HUES6 (cell line): ENCODE data around the gene CORO6.

ENCODE experiments used
- H3K27ac ChIP-seq: 2 replicates; pipeline ENCODE4 v1.7.0; 2013; ENCODE audit warnings: low read depth, mild to moderate bottlenecking, low read length, inconsistent platforms
- H3K27me3 ChIP-seq: 2 replicates; pipeline ENCODE4 v1.6.1; 2013; ENCODE audit warnings: low read length; ENCODE audit not compliant: control insufficient read depth, insufficient read depth
- H3K36me3 ChIP-seq: 2 replicates; pipeline ENCODE4 v1.6.1; 2013; ENCODE audit warnings: low read length; ENCODE audit not compliant: control insufficient read depth, insufficient read depth
- H3K4me1 ChIP-seq: 2 replicates; pipeline ENCODE4 v1.6.1; 2013; ENCODE audit warnings: low read length; ENCODE audit not compliant: control insufficient read depth, insufficient read depth
- H3K4me3 ChIP-seq: 2 replicates; pipeline ENCODE4 v1.5.1; 2013; ENCODE audit warnings: low read depth, low read length
- H3K9ac ChIP-seq: one replicate; pipeline ENCODE4 v1.6.1; 2013; ENCODE audit warnings: mild to moderate bottlenecking, low read length
- H3K9me3 ChIP-seq: 2 replicates; pipeline ENCODE4 v1.6.1; 2013; ENCODE audit warnings: low read depth, low read length; ENCODE audit not compliant: control insufficient read depth, insufficient read depth

CORO6 gene

DNA sequence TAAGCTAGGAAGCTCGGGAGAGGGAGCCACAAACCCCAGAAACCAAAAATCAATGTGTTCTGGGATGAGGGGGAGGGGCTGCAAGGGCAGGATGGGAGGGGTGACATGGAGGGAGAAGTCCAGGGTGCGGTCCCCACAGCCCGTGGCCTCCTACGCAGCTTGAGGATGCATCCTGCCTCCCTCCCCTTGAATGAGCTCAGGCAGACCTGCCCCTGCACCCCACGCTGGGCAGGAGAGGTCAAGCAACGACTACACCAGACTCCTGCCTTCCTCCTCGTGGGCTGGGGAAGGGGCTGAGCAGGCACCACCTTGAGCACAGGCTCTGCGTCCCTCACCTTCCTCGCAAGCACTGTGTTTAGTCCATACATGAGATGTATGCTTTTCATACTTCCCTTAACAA is 25.9 kb downstream of the CORO6 start:
- H3K9ac ChIP-seq: no peak overlapping the region
- no peaks in the 10 kb centered on the region for H3K36me3 ChIP-seq
- H3K4me1 ChIP-seq: peaks cover 39% of the 10 kb centered on the region
- no peaks in the 10 kb centered on the region for H3K9me3 ChIP-seq
- peaks cover 6% of the 10 kb centered on the region; the same call in 1 of the 2 replicates for H3K27me3 ChIP-seq
- no peak overlapping the region for H3K27ac ChIP-seq
- H3K4me3 ChIP-seq: 0 out of 2 replicates have a peak overlapping the region, but pooled peaks have one; percentile 8

GRCh38 chr17:29595943-29596774 is 26.6 kb downstream of the CORO6 start:
- H3K27me3 ChIP-seq: peaks cover 6% of the 10 kb centered on the region; the same call in 1 of the 2 replicates
- H3K9ac ChIP-seq: no peak overlapping the region
- no peaks in the 10 kb centered on the region for H3K36me3 ChIP-seq
- no peaks in the 10 kb centered on the region for H3K9me3 ChIP-seq
- no peak overlapping the region for H3K27ac ChIP-seq
- H3K4me1 ChIP-seq: peaks cover 40% of the 10 kb centered on the region
- no peak overlapping the region for H3K4me3 ChIP-seq

GRCh38 chr17:29595107-29595942 is 27.4 kb downstream of the CORO6 start:
- H3K9ac ChIP-seq: no peak overlapping the region
- H3K4me1 ChIP-seq: peaks cover 46% of the 10 kb centered on the region
- peaks cover 9% of the 10 kb centered on the region; the same call in 1 of the 2 replicates for H3K27me3 ChIP-seq
- no peaks in the 10 kb centered on the region for H3K36me3 ChIP-seq
- no peaks in the 10 kb centered on the region for H3K9me3 ChIP-seq
- no peak overlapping the region for H3K4me3 ChIP-seq
- no peak overlapping the region for H3K27ac ChIP-seq

DNA sequence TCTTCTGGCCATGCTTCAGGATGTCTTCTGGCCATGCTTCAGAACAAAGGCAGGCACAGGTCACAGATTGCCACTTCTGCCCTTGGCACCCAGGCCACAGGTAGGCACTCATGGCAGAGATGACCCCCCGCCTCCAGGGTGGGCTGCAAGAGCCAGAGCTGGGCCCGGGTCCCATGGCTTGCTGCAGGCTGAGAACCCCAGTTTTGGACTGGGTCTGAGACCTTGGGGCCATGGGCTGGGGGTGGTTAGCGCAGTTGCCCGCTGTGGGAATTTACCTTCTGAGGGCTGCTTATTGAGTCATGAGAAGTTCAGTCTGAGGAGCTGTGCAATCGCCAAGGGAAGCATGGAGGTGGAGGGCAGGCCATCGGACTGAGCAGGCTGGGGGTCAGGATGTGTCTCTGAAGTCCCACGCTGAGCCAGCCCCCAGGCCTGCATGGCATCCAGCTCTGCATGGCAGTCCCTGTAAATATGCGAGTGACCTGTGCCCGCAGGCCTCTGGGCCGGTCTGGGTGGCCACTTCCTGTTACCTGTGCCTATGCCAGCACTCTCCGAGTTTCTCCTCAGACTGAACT is 28.1 kb downstream of the CORO6 start:
- Histone ChIP-seq H3K9ac (no peak overlapping the region), H3K27me3 (peaks cover 13% of the 10 kb centered on the region; the same call in 1 of the 2 replicates), H3K36me3 (no peaks in the 10 kb centered on the region), H3K9me3 (no peaks in the 10 kb centered on the region), H3K4me1 (peaks cover 53% of the 10 kb centered on the region), H3K27ac (no peak overlapping the region), H3K4me3 (peak overlapping the region; percentile 64; the same call in 1 of the 2 replicates)

GRCh38 chr17:29593591-29594518 is 28.9 kb downstream of the CORO6 start:
- Histone ChIP-seq H3K4me1 (peaks cover 51% of the 10 kb centered on the region), H3K27me3 (peaks cover 13% of the 10 kb centered on the region; the same call in 1 of the 2 replicates), H3K9ac (no peak overlapping the region), H3K4me3 (peak overlapping the region; percentile 64), H3K27ac (no peak overlapping the region), H3K36me3 (no peaks in the 10 kb centered on the region), H3K9me3 (no peaks in the 10 kb centered on the region)

- H3K9ac ChIP-seq: no peak within 1 kb of the TSS
- peaks cover 13% of the 10 kb centered on the region; the same call in 1 of the 2 replicates for H3K27me3 ChIP-seq
- H3K4me1 ChIP-seq: peaks cover 53% of the 10 kb centered on the region
- H3K4me3 ChIP-seq: peak within 1 kb of the TSS; percentile 64
- H3K36me3 ChIP-seq: no peaks in the 10 kb centered on the region
- H3K27ac ChIP-seq: no peak within 1 kb of the TSS
- H3K9me3 ChIP-seq: no peaks in the 10 kb centered on the region
Measured at GRCh38 chr17:29592850-29593551, 29.7 kb downstream of the CORO6 start, which contains the start of gene ANKRD13B. Gene ANKRD13B, plus strand, starts transcription at chr17:29593132. Its CDS starts 490 bp downstream, at chr17:29593622.

DNA sequence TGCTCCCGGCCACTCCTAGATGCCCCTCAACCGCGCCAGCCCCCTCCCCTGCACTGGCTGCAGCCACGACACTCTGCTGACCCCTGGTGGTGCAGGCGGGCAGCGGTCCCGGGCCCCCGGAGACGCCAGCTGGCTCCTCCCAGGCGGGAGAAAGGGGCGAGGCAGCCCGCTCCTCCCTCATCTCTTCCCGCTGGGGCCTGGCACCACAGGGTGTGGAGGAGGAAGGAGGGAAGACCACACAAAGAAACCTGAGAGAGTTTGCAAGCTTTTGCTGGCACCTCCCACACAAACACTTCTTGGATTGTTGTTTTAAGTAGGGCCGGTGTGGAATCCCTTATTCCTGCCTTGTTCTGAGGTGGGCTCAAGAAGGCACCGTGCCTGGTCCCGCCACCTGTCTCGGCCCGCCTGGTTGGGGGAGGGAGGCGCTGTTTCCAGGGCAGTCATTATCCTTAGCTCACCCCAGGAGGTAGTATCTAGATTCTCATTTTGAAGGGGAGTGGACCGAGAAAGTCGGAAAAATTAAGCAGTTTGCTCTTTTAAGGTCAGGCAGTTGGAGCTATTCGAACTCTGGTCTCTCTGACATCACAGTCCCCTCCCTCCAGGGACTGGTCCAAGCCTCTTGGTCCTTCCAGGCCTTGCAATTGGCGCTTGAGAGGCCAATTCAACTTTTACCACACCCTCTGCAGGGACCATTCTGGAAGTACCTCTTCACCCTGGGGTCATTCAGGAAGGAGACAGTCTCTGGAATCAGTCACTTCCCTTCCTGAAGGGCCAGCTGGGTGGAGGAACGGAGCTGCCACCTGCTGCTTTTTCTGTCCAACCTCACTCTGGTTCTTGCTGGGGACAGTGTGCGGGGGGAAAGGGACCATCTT is 30.7 kb downstream of the CORO6 start:
- H3K9me3 ChIP-seq: no peaks in the 10 kb centered on the region
- no peak overlapping the region for H3K9ac ChIP-seq
- no peak overlapping the region for H3K27ac ChIP-seq
- no peaks in the 10 kb centered on the region for H3K36me3 ChIP-seq
- peaks cover 13% of the 10 kb centered on the region; the same call in 1 of the 2 replicates for H3K27me3 ChIP-seq
- H3K4me1 ChIP-seq: peaks cover 47% of the 10 kb centered on the region
- peak overlapping the region; percentile 64 for H3K4me3 ChIP-seq

- no peak overlapping the region for H3K27ac ChIP-seq
- peaks cover 13% of the 10 kb centered on the region; the same call in 1 of the 2 replicates for H3K27me3 ChIP-seq
- H3K4me1 ChIP-seq: peaks cover 39% of the 10 kb centered on the region
- H3K4me3 ChIP-seq: peak overlapping the region; percentile 64
- no peaks in the 10 kb centered on the region for H3K36me3 ChIP-seq
- H3K9me3 ChIP-seq: no peaks in the 10 kb centered on the region
- H3K9ac ChIP-seq: peak overlapping the region; percentile 64
Measured at GRCh38 chr17:29591146-29591736, 31.5 kb downstream of the CORO6 start.
